MCF 10A (cell line): Measurements from ENCODE around the gene FBN1. TPM values are rescaled to one million over a fixed set of nuclear protein-coding genes. Genes with fewer than 3 reads are reported as not detected.

Experiments used
- BruUV-seq: library from RNA; stranded (reverse); fragments of 400-500 nt; replicated peaks from 2 replicates; lab custom pipeline; 2021; lab: Mats Ljungman, UMichigan
- CTCF ChIA-PET: fragments of 300-600 bp; sonication (Branson Sonifier 250); formaldehyde crosslinking; extraction: SDS; loops from one replicate; lab custom pipeline; 2021; ENCODE audit warnings: antibody characterized with exemption, inconsistent platforms; lab: Yijun Ruan, JAX
- POLR2A ChIA-PET: fragments of 300-600, 350-650 bp; sonication (Branson Sonifier 250); formaldehyde crosslinking; extraction: SDS; loops from one replicate; lab custom pipeline; 2020; ENCODE audit warnings: antibody characterized with exemption, inconsistent platforms; lab: Yijun Ruan, JAX
- DNase-seq: peaks from one replicate; pipeline ENCODE4 v3.0.0-alpha.2; 2018; ENCODE audit not compliant: unreplicated experiment
- H3K27ac Mint-ChIP-seq: one replicate; pipeline ENCODE4 v1.8.0; 2022; ENCODE audit warnings: mild to moderate bottlenecking, low read depth, mixed read lengths; ENCODE audit not compliant: unreplicated experiment
- H3K27me3 Mint-ChIP-seq: one replicate; pipeline ENCODE4 v1.8.0; 2022; ENCODE audit warnings: mixed read lengths; ENCODE audit not compliant: insufficient read depth, unreplicated experiment
- H3K36me3 Mint-ChIP-seq: one replicate; pipeline ENCODE4 v1.8.0; 2022; ENCODE audit warnings: mild to moderate bottlenecking, moderate library complexity, mixed read lengths; ENCODE audit not compliant: insufficient read depth, unreplicated experiment
- H3K4me1 Mint-ChIP-seq: one replicate; pipeline ENCODE4 v1.8.0; 2022; ENCODE audit warnings: mixed read lengths; ENCODE audit not compliant: insufficient read depth, unreplicated experiment
- H3K4me3 Mint-ChIP-seq: one replicate; pipeline ENCODE4 v1.8.0; 2022; ENCODE audit warnings: mild to moderate bottlenecking, moderate library complexity, mixed read lengths; ENCODE audit not compliant: unreplicated experiment
- H3K9me3 Mint-ChIP-seq: one replicate; pipeline ENCODE4 v1.8.0; 2022; ENCODE audit warnings: mixed read lengths; ENCODE audit not compliant: unreplicated experiment
- CTCF ChIP-seq: fragments of 200-600 bp; IDR thresholded peaks from one replicate; pipeline ENCODE4 v1.8.0; 2022; ENCODE audit warnings: antibody characterized with exemption, mild to moderate bottlenecking; ENCODE audit not compliant: unreplicated experiment
- intact Hi-C: fragments of 100-400 bp; cut with micrococcal nuclease; formaldehyde crosslinking; loops from 2 replicates; pipeline ENCODE4 v1.14.1; 2022
- total RNA-seq: library from RNA; stranded (reverse); gene quantifications from 2 replicates; pipeline ENCODE4 v1.2.3, GENCODE V29; 2022

FBN1 gene
- total RNA-seq, 1 experiment from 2014 or later: 14.3 TPM

- BruUV-seq: no TSS peak
- DNase-seq: no peak
- Mint-ChIP-seq H3K4me1 (peaks cover 5% of the 10 kb centered on the region), H3K9me3 (no peaks in the 10 kb centered on the region), H3K27ac (no peak overlapping the region), H3K4me3 (no peak overlapping the region), H3K27me3 (no peaks in the 10 kb centered on the region), H3K36me3 (peaks cover 7% of the 10 kb centered on the region)
- ChIA-PET POLR2A (no interaction called here), CTCF (no interaction called here)
- intact Hi-C loops: no loop called here
- TF ChIP-seq CTCF: no peak
These were observed 22.1 kb downstream of the FBN1 start for GRCh38 chr15:48623456-48623855.

- POLR2A ChIA-PET: interaction anchor here (0.5 kb wide), 1 partner anchor 253 kb away, joined by 6 read pairs; no protein-coding TSS in a partner anchor
- no TSS peak for BruUV-seq
- no peaks in the 10 kb centered on the region for H3K27me3 Mint-ChIP-seq
- intact Hi-C loops: no loop called here
- H3K4me3 Mint-ChIP-seq: no peak overlapping the region
- H3K36me3 Mint-ChIP-seq: peaks cover 7% of the 10 kb centered on the region
- CTCF ChIA-PET: no interaction called here
- H3K4me1 Mint-ChIP-seq: no peaks in the 10 kb centered on the region
- no peak for TF ChIP-seq CTCF
- H3K27ac Mint-ChIP-seq: no peak overlapping the region
- no peak for DNase-seq
- no peaks in the 10 kb centered on the region for H3K9me3 Mint-ChIP-seq
These were observed 23.3 kb downstream of the FBN1 start for GRCh38 chr15:48622237-48622636.

- H3K27ac Mint-ChIP-seq: no peak overlapping the region
- CTCF ChIA-PET: interaction anchor here (0.6 to 1.1 kb wide), 4 partner anchors 15 to 239 kb away, joined by 3 to 5 read pairs (median 4); no protein-coding TSS in a partner anchor
These were observed 26.1 kb downstream of the FBN1 start for GRCh38 chr15:48619446-48619845.

GRCh38 chr15:48617619-48618018 lies 27.9 kb downstream of the FBN1 start:
- Mint-ChIP-seq H3K4me3 (no peak overlapping the region), H3K27ac (no peak overlapping the region), H3K4me1 (no peaks in the 10 kb centered on the region), H3K36me3 (peaks cover 7% of the 10 kb centered on the region), H3K27me3 (no peaks in the 10 kb centered on the region), H3K9me3 (no peaks in the 10 kb centered on the region)
- peak; percentile 38 for DNase-seq
- no TSS peak for BruUV-seq
- POLR2A ChIA-PET: no interaction called here
- CTCF ChIA-PET: interaction anchor here (0.7 to 1.6 kb wide), 2 partner anchors 258 to 263 kb away, joined by 3 to 4 read pairs; no protein-coding TSS in a partner anchor
- intact Hi-C loops: no loop called here
- no peak for TF ChIP-seq CTCF

More at GRCh38 chr15:48619446-48619845, 26.1 kb downstream of the FBN1 start:
- no peak for DNase-seq
- BruUV-seq: no TSS peak
- TF ChIP-seq CTCF: no peak
- POLR2A ChIA-PET: interaction anchor here (0.7 to 0.8 kb wide), 3 partner anchors 39 to 310 kb away, joined by 3 to 4 read pairs (median 3); no protein-coding TSS in a partner anchor
- Mint-ChIP-seq H3K4me1 (no peaks in the 10 kb centered on the region), H3K27me3 (no peaks in the 10 kb centered on the region), H3K4me3 (no peak overlapping the region), H3K9me3 (no peaks in the 10 kb centered on the region), H3K36me3 (peaks cover 7% of the 10 kb centered on the region)
- intact Hi-C loops: no loop called here
